ENCODE data around the gene HUNK.
"Not testable (repeated sequence)": the region's sequence is repeated elsewhere in the genome, so short reads cannot be mapped to it uniquely, and the experiment has no call there.

DNA sequence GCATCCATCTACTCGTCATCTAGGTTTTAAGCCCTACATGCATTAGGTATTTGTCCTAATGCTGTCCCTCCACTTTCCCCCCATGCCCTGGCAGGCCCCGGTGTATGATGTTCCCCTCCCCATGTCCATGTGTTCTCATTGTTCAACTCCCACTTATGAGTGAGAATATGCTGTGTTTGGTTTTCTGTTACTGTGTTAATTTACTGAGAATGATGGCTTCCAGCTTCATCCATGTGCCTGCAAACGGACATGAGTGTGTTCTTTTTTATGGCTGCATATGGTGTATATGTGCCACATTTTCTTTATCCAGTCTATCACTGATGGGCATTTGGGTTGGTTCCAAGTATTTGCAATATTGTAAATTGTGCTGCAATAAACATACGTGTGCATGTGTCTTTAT, 165.9 kb downstream of the HUNK start:
- TF ChIP-seq, protein P1, sequence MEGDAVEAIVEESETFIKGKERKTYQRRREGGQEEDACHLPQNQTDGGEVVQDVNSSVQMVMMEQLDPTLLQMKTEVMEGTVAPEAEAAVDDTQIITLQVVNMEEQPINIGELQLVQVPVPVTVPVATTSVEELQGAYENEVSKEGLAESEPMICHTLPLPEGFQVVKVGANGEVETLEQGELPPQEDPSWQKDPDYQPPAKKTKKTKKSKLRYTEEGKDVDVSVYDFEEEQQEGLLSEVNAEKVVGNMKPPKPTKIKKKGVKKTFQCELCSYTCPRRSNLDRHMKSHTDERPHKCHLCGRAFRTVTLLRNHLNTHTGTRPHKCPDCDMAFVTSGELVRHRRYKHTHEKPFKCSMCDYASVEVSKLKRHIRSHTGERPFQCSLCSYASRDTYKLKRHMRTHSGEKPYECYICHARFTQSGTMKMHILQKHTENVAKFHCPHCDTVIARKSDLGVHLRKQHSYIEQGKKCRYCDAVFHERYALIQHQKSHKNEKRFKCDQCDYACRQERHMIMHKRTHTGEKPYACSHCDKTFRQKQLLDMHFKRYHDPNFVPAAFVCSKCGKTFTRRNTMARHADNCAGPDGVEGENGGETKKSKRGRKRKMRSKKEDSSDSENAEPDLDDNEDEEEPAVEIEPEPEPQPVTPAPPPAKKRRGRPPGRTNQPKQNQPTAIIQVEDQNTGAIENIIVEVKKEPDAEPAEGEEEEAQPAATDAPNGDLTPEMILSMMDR (IDR thresholded peaks at IDR 0.05; ENCODE audit: insufficient read depth, low read depth, low read length): not testable (repeated sequence)
- TF ChIP-seq EZH2 (IDR thresholded peaks at IDR 0.05; ENCODE audit: insufficient read depth, low read length): not testable (repeated sequence)

Measured in astrocyte (in vitro differentiated cells and primary cell).